CMK (cell line): ENCODE results near the gene CDKN2B-AS1.

Experiments
- DNase-seq: peaks from one replicate; pipeline ENCODE4 v3.0.0-alpha.2; 2010; ENCODE audit warnings: low read depth

The CDKN2B-AS1 gene

GRCh38 chr9:22088053-22088716 is 93.6 kb downstream of the CDKN2B-AS1 start:
- DNase-seq, result no peak

- DNase-seq, result no peak
These were observed 94.1 kb downstream of the CDKN2B-AS1 start for GRCh38 chr9:22088717-22089061.

- DNase-seq, result no peak
These were observed 103.1 kb downstream of the CDKN2B-AS1 start for GRCh38 chr9:22097707-22098106.

- no peak for DNase-seq
These were observed 104.2 kb downstream of the CDKN2B-AS1 start for GRCh38 chr9:22098643-22099332.

GRCh38 chr9:22100626-22101025 is 106.0 kb downstream of the CDKN2B-AS1 start:
- no peak for DNase-seq

GRCh38 chr9:22102146-22103053 is 107.8 kb downstream of the CDKN2B-AS1 start:
- DNase-seq, result no peak

GRCh38 chr9:22103685-22104575 is 109.3 kb downstream of the CDKN2B-AS1 start:
- no peak for DNase-seq

GRCh38 chr9:22105005-22105722 is 110.6 kb downstream of the CDKN2B-AS1 start:
- no peak for DNase-seq

- no peak for DNase-seq
These were observed 112.8 kb downstream of the CDKN2B-AS1 start for GRCh38 chr9:22107202-22108045.

GRCh38 chr9:22108581-22109370 is 114.2 kb downstream of the CDKN2B-AS1 start:
- no peak for DNase-seq

GRCh38 chr9:22111176-22111953 is 116.8 kb downstream of the CDKN2B-AS1 start:
- DNase-seq, result no peak

GRCh38 chr9:22111954-22112247 is 117.3 kb downstream of the CDKN2B-AS1 start:
- DNase-seq, result no peak

GRCh38 chr9:22112870-22113821 is 118.6 kb downstream of the CDKN2B-AS1 start:
- no peak for DNase-seq

GRCh38 chr9:22114956-22115355 is 120.4 kb downstream of the CDKN2B-AS1 start:
- DNase-seq, result no peak

- DNase-seq, result no peak
These were observed 122.2 kb downstream of the CDKN2B-AS1 start for GRCh38 chr9:22116758-22117157.

GRCh38 chr9:22117511-22118384 is 123.2 kb downstream of the CDKN2B-AS1 start:
- DNase-seq, result no peak
